Measurements from ENCODE around the gene SEL1L3.

Gene SEL1L3

GRCh38 chr4:25847329-25847728, 15.5 kb downstream of the SEL1L3 start:
- DNase-seq (ENCODE audit: low read depth in 2 of 2), result no peak

GRCh38 chr4:25845841-25846653, 16.7 kb downstream of the SEL1L3 start:
- no peak for DNase-seq (ENCODE audit: low read depth in 2 of 2)

- DNase-seq (ENCODE audit: low read depth in 2 of 2), result no peak
Measured at GRCh38 chr4:25844961-25845712, 17.7 kb downstream of the SEL1L3 start.

GRCh38 chr4:25843340-25844097, 19.3 kb downstream of the SEL1L3 start:
- DNase-seq (ENCODE audit: low read depth in 2 of 2), result no peak

GRCh38 chr4:25842229-25842845, 20.5 kb downstream of the SEL1L3 start:
- no peak for DNase-seq (ENCODE audit: low read depth in 2 of 2)

GRCh38 chr4:25839687-25840086, 23.1 kb downstream of the SEL1L3 start:
- no peak for DNase-seq (ENCODE audit: low read depth in 2 of 2)

GRCh38 chr4:25839233-25839632, 23.6 kb downstream of the SEL1L3 start:
- no peak for DNase-seq (ENCODE audit: low read depth in 2 of 2)

GRCh38 chr4:25838526-25838925, 24.3 kb downstream of the SEL1L3 start:
- DNase-seq (ENCODE audit: low read depth in 2 of 2), result no peak

GRCh38 chr4:25837107-25837506, 25.7 kb downstream of the SEL1L3 start:
- no peak for DNase-seq (ENCODE audit: low read depth in 2 of 2)

GRCh38 chr4:25835384-25835783, 27.4 kb downstream of the SEL1L3 start:
- DNase-seq (ENCODE audit: low read depth in 2 of 2), result no peak

GRCh38 chr4:25834411-25835107, 28.2 kb downstream of the SEL1L3 start:
- DNase-seq (ENCODE audit: low read depth in 2 of 2), result no peak

GRCh38 chr4:25830548-25830947, 32.2 kb downstream of the SEL1L3 start:
- DNase-seq (ENCODE audit: low read depth in 2 of 2), result no peak

GRCh38 chr4:25827897-25828296, 34.9 kb downstream of the SEL1L3 start:
- no peak for DNase-seq (ENCODE audit: low read depth in 2 of 2)

GRCh38 chr4:25827373-25827772, 35.4 kb downstream of the SEL1L3 start:
- DNase-seq (ENCODE audit: low read depth in 2 of 2), result no peak

- no peak for DNase-seq (ENCODE audit: low read depth in 2 of 2)
Measured at GRCh38 chr4:25826074-25826752, 36.6 kb downstream of the SEL1L3 start.

- no peak for DNase-seq (ENCODE audit: low read depth in 2 of 2)
Measured at GRCh38 chr4:25823632-25824031, 39.2 kb downstream of the SEL1L3 start.

GRCh38 chr4:25821899-25822298, 40.9 kb downstream of the SEL1L3 start:
- DNase-seq (ENCODE audit: low read depth in 2 of 2), result no peak

GRCh38 chr4:25821267-25821666, 41.5 kb downstream of the SEL1L3 start:
- DNase-seq (ENCODE audit: low read depth in 2 of 2), result no peak

GRCh38 chr4:25818876-25819275, 43.9 kb downstream of the SEL1L3 start:
- no peak for DNase-seq (ENCODE audit: low read depth in 2 of 2)

GRCh38 chr4:25818371-25818871, 44.4 kb downstream of the SEL1L3 start:
- DNase-seq (ENCODE audit: low read depth in 2 of 2), result no peak

Measured in activated CD8-positive, alpha-beta memory T cell treated with anti-CD3 and anti-CD28 coated beads for 4 hours (primary cell).